ENCODE measurements around the gene RAD18.

DNA sequence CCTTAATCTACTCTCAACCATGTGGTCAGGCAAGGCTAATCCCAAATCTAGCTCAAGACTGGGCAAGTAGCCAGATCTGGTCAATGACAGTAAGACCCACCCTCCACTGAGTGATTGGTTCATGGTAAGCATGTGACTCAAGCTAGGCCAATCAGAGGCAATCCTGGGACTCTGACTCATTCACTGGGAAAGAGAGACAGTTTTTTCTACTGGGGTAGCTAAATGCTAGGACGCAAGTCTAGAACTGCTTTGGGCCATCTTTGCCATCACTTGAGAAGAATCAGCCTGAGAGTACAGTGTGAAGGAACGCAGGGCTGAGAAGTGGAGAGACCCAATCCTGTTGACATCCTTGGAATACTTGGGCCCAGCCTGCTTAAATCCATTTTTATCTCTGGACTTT is 9.4 kb upstream of the RAD18 start:
- TF ChIP-seq, protein P1, sequence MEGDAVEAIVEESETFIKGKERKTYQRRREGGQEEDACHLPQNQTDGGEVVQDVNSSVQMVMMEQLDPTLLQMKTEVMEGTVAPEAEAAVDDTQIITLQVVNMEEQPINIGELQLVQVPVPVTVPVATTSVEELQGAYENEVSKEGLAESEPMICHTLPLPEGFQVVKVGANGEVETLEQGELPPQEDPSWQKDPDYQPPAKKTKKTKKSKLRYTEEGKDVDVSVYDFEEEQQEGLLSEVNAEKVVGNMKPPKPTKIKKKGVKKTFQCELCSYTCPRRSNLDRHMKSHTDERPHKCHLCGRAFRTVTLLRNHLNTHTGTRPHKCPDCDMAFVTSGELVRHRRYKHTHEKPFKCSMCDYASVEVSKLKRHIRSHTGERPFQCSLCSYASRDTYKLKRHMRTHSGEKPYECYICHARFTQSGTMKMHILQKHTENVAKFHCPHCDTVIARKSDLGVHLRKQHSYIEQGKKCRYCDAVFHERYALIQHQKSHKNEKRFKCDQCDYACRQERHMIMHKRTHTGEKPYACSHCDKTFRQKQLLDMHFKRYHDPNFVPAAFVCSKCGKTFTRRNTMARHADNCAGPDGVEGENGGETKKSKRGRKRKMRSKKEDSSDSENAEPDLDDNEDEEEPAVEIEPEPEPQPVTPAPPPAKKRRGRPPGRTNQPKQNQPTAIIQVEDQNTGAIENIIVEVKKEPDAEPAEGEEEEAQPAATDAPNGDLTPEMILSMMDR (IDR thresholded peaks at IDR 0.05) = no peak
- no peak for TF ChIP-seq POLR2A (IDR thresholded peaks at IDR 0.05)
